OCI-LY7 (cell line): ENCODE results near the gene RBBP8NL. TPM values are rescaled to one million over a fixed set of nuclear protein-coding genes. Genes with fewer than 3 reads are reported as not detected.

Experiments
- BruUV-seq: library from RNA; stranded (reverse); fragments of 400-500 nt; replicated peaks from 2 replicates; lab custom pipeline; 2021; lab: Mats Ljungman, UMichigan
- CTCF ChIA-PET: fragments of 300-600 bp; sonication (Branson Sonifier 250); formaldehyde crosslinking; loops from one replicate; lab custom pipeline; 2022; ENCODE audit warnings: antibody characterized with exemption; ENCODE audit not compliant: unreplicated experiment; lab: Charles Lee
- POLR2A ChIA-PET: fragments of 300-600 bp; sonication (Branson Sonifier 250); formaldehyde crosslinking; loops from one replicate; lab custom pipeline; 2022; ENCODE audit warnings: antibody characterized with exemption; lab: Charles Lee
- DNase-seq: peaks from one replicate; pipeline ENCODE4 v3.0.0-alpha.2; 2015; ENCODE audit warnings: low spot score
- H2AFZ ChIP-seq: fragments of 200-600 bp; sonication (generic), shearing (Covaris generic); 2 replicates; pipeline ENCODE4 v1.6.1; 2014; ENCODE audit warnings: mild to moderate bottlenecking, antibody characterized with exemption, low read length, moderate library complexity
- H3K27ac ChIP-seq: fragments of 200-600 bp; sonication (generic); 2 replicates; pipeline ENCODE4 v1.5.1; 2014; ENCODE audit warnings: mixed run types, low read depth, mild to moderate bottlenecking, moderate library complexity, low read length, inconsistent platforms; ENCODE audit not compliant: poor library complexity, severe bottlenecking
- H3K36me3 ChIP-seq: fragments of 200-600 bp; sonication (generic); 2 replicates; pipeline ENCODE4 v1.6.1; 2014; ENCODE audit warnings: mild to moderate bottlenecking, antibody characterized with exemption, low read length, moderate library complexity, mixed read lengths; ENCODE audit not compliant: insufficient read depth
- H3K4me1 ChIP-seq: fragments of 200-600 bp; sonication (generic); 2 replicates; pipeline ENCODE4 v1.5.1; 2014; ENCODE audit warnings: mild to moderate bottlenecking, low read length; ENCODE audit not compliant: insufficient read depth, poor library complexity, severe bottlenecking
- H3K4me2 ChIP-seq: fragments of 200-600 bp; sonication (generic); 2 replicates; pipeline ENCODE4 v1.6.1; 2014; ENCODE audit warnings: mild to moderate bottlenecking, low read length
- H3K4me3 ChIP-seq: fragments of 200-600 bp; sonication (generic); 2 replicates; pipeline ENCODE4 v1.5.1; 2014; ENCODE audit warnings: mild to moderate bottlenecking, low read depth, low read length; ENCODE audit not compliant: poor library complexity, severe bottlenecking
- H3K79me2 ChIP-seq: fragments of 200-600 bp; sonication (generic); 2 replicates; pipeline ENCODE4 v1.6.1; 2016; ENCODE audit warnings: low read depth, mild to moderate bottlenecking, low read length, moderate library complexity, mixed read lengths; ENCODE audit not compliant: insufficient read depth
- H3K9me2 ChIP-seq: fragments of 200-600 bp; sonication (generic); 2 replicates; pipeline ENCODE4 v1.6.1; 2016; ENCODE audit warnings: mild to moderate bottlenecking, low read length, mixed read lengths; ENCODE audit not compliant: insufficient read depth
- H3K9me3 ChIP-seq: fragments of 200-600 bp; sonication (generic); 2 replicates; pipeline ENCODE4 v1.6.1; 2014; ENCODE audit warnings: mild to moderate bottlenecking, mixed run types, low read length, mixed read lengths
- H4K20me1 ChIP-seq: fragments of 200-600 bp; sonication (generic); 2 replicates; pipeline ENCODE4 v1.6.1; 2014; ENCODE audit warnings: mild to moderate bottlenecking, antibody characterized with exemption, low read length, moderate library complexity, mixed read lengths; ENCODE audit not compliant: insufficient read depth
- CTCF ChIP-seq: fragments of 200-600 bp; sonication (generic); conservative IDR thresholded peaks from 2 replicates; pipeline ENCODE4 v1.5.1; 2014; ENCODE audit warnings: mild to moderate bottlenecking, antibody characterized with exemption, low read length, moderate library complexity, mixed read lengths
- EZH2phosphoT487 ChIP-seq: fragments of 200-600 bp; sonication (generic); IDR thresholded peaks from 2 replicates; pipeline ENCODE4 v1.6.1; 2018; ENCODE audit warnings: low read depth, borderline replicate concordance, mild to moderate bottlenecking, mixed run types, antibody characterized with exemption, low read length, moderate library complexity, mixed read lengths
- intact Hi-C: fragments of 100-400 bp; cut with micrococcal nuclease; formaldehyde crosslinking; loops from one replicate; pipeline ENCODE4 v1.10.0; 2022; ENCODE audit not compliant: unreplicated experiment
- total RNA-seq, 2 experiments: library from RNA; depleted of rRNA in 1 of 2; stranded (reverse); fragments of >200 nt in 1 of 2; shearing (Covaris generic) in 1 of 2; gene quantifications; 2 replicates each; pipeline ENCODE4 v1.2.3, GENCODE V29; 2014 to 2022

The RBBP8NL gene
- total RNA-seq, 2 experiments from 2014 or later = not detected

- intact Hi-C loops = loop anchor here (2.0 to 10.0 kb wide), 5 partner anchors 21 to 385 kb away; partner anchors contain the start of genes ADRM1, RPS21 and TAF4
- H3K9me2 ChIP-seq = no peaks in the 10 kb centered on the region
- H3K4me1 ChIP-seq = peaks cover 42% of the 10 kb centered on the region
- POLR2A ChIA-PET = no interaction called here
- CTCF ChIA-PET = no interaction called here
- no peak for TF ChIP-seq EZH2phosphoT487
- peak; percentile 28; the same call in 1 of the 2 replicates for TF ChIP-seq CTCF
- peaks cover 5% of the 10 kb centered on the region; the same call in 1 of the 2 replicates for H3K36me3 ChIP-seq
- no peaks in the 10 kb centered on the region for H3K9me3 ChIP-seq
- no peaks in the 10 kb centered on the region for H4K20me1 ChIP-seq
- H3K4me2 ChIP-seq = peak within 1 kb of the TSS; percentile 86
- DNase-seq = peak; percentile 96
- no TSS peak for BruUV-seq
- H3K27ac ChIP-seq = peak within 1 kb of the TSS; percentile 69
- H2AFZ ChIP-seq = peak within 1 kb of the TSS; percentile 65
- peaks cover 7% of the 10 kb centered on the region; the same call in 1 of the 2 replicates for H3K79me2 ChIP-seq
- H3K4me3 ChIP-seq = peak within 1 kb of the TSS; percentile 86
Measured at GRCh38 chr20:62407221-62407992, 19.9 kb downstream of the RBBP8NL start, which contains the start of gene CABLES2. CABLES2 (minus strand) TSS chr20:62407285; CDS start chr20:62407276, 9 bp downstream.

GRCh38 chr20:62406635-62407176, 20.6 kb downstream of the RBBP8NL start:
- Histone ChIP-seq H3K4me1 (peaks cover 42% of the 10 kb centered on the region), H3K36me3 (peaks cover 5% of the 10 kb centered on the region; the same call in 1 of the 2 replicates), H2AFZ (no peak overlapping the region), H3K79me2 (peaks cover 7% of the 10 kb centered on the region; the same call in 1 of the 2 replicates), H3K4me3 (peak overlapping the region; percentile 86), H3K9me3 (no peaks in the 10 kb centered on the region), H3K9me2 (no peaks in the 10 kb centered on the region), H3K27ac (no peak overlapping the region), H3K4me2 (peak overlapping the region; percentile 86), H4K20me1 (no peaks in the 10 kb centered on the region)
- TF ChIP-seq CTCF (no peak), EZH2phosphoT487 (no peak)
- ChIA-PET CTCF (no interaction called here), POLR2A (no interaction called here)
- no TSS peak for BruUV-seq
- intact Hi-C loops = loop anchor here (2.0 to 10.0 kb wide), 5 partner anchors 20 to 386 kb away; partner anchors contain the start of genes ADRM1, RPS21 and TAF4
- DNase-seq = no peak
